Fibroblast of lung (primary cell): ENCODE results near the gene DNER. TPM values are rescaled to one million over a fixed set of nuclear protein-coding genes. Genes with fewer than 3 reads are reported as not detected.

ENCODE experiments used
- DNase-seq, 2 donors: peaks; one replicate each; pipeline versions ENCODE4 v3.0.0 to v3.0.0-alpha.2; 2010; ENCODE audit warnings: low read depth in 2 of 2
- H2AFZ ChIP-seq: 2 replicates; pipeline ENCODE4 v1.5.1; 2012; ENCODE audit warnings: low read length, control low read depth, inconsistent platforms
- H3K27ac ChIP-seq: 2 replicates; pipeline ENCODE4 v1.5.1; 2011; ENCODE audit warnings: low read length, control low read depth; ENCODE audit not compliant: insufficient read depth
- H3K27me3 ChIP-seq: 2 replicates; pipeline ENCODE4 v1.5.1; 2011; ENCODE audit warnings: mild to moderate bottlenecking, low read length; ENCODE audit not compliant: control insufficient read depth, insufficient read depth
- H3K36me3 ChIP-seq: 2 replicates; pipeline ENCODE4 v1.5.1; 2011; ENCODE audit warnings: low read length; ENCODE audit not compliant: control insufficient read depth, insufficient read depth
- H3K4me1 ChIP-seq: 2 replicates; pipeline ENCODE4 v1.5.1; 2011; ENCODE audit warnings: low read length; ENCODE audit not compliant: control insufficient read depth, insufficient read depth; ENCODE audit errors: extremely low read depth
- H3K4me2 ChIP-seq: 2 replicates; pipeline ENCODE4 v1.5.1; 2011; ENCODE audit warnings: low read length, control low read depth; ENCODE audit not compliant: insufficient read depth; ENCODE audit errors: extremely low read depth
- H3K4me3 ChIP-seq, 4 experiments: fragments of 200-600 bp in 1 of 4; sonication (generic) in 1 of 4; replicated peaks in 1 of 4; 2 replicates each; pipeline ENCODE4 v1.5.1; 2011 to 2016; ENCODE audit warnings: low read length in 4 of 4, low read depth in 3 of 4, mild to moderate bottlenecking in 3 of 4, control low read depth in 2 of 4, inconsistent platforms in 1 of 4, mixed read lengths in 1 of 4; ENCODE audit not compliant: insufficient read depth in 1 of 4; ENCODE audit errors: control extremely low read depth in 1 of 4
- H3K79me2 ChIP-seq: 2 replicates; pipeline ENCODE4 v1.5.1; 2012; ENCODE audit warnings: mild to moderate bottlenecking, low read length, inconsistent platforms; ENCODE audit not compliant: control insufficient read depth, insufficient read depth
- H3K9ac ChIP-seq: 2 replicates; pipeline ENCODE4 v1.5.1; 2011; ENCODE audit warnings: mild to moderate bottlenecking, low read length, control low read depth; ENCODE audit not compliant: insufficient read depth
- H3K9me3 ChIP-seq: 2 replicates; pipeline ENCODE4 v1.5.1; 2012; ENCODE audit warnings: low read depth, low read length; ENCODE audit not compliant: control insufficient read depth, insufficient read depth
- H4K20me1 ChIP-seq: 2 replicates; pipeline ENCODE4 v1.5.1; 2011; ENCODE audit warnings: low read length; ENCODE audit not compliant: control insufficient read depth, insufficient read depth; ENCODE audit errors: extremely low read depth
- EZH2 ChIP-seq: IDR thresholded peaks from 2 replicates; pipeline ENCODE4 v1.5.1; 2012; ENCODE audit warnings: low read length, control low read depth, mild to moderate bottlenecking; ENCODE audit errors: missing control alignments
- polyA plus RNA-seq, 2 donors: library from polyadenylated mRNA; depleted of rRNA in 1 of 2; stranded (reverse) in 1 of 2; unstranded in 1 of 2; fragments of >200 nt; gene quantifications; 2 replicates each; pipeline ENCODE4 v1.2.1, GENCODE V29; 2011 to 2012; ENCODE audit warnings: missing spikeins in 1 of 2
- total RNA-seq: library from RNA; depleted of rRNA; stranded (reverse); fragments of >200 nt; gene quantifications from 2 replicates; pipeline ENCODE4 v1.2.1, GENCODE V29; 2014
- TF ChIP-seq, protein P1 (sequence below), 2 donors: IDR thresholded peaks in 1 of 2; conservative IDR thresholded peaks in 1 of 2; 1 replicate in 1 of 2; 2 replicates in 1 of 2; pipeline ENCODE4 v1.5.1; 2011 to 2012; ENCODE audit warnings: low read length in 2 of 2, control low read depth in 1 of 2, inconsistent platforms in 1 of 2, low read depth in 1 of 2, mild to moderate bottlenecking in 1 of 2

DNER gene
- total and polyA plus RNA-seq, 2 donors (not counting 1 experiment from before 2014, with no cell fraction given): 0.33 to 0.43 TPM

DNA sequence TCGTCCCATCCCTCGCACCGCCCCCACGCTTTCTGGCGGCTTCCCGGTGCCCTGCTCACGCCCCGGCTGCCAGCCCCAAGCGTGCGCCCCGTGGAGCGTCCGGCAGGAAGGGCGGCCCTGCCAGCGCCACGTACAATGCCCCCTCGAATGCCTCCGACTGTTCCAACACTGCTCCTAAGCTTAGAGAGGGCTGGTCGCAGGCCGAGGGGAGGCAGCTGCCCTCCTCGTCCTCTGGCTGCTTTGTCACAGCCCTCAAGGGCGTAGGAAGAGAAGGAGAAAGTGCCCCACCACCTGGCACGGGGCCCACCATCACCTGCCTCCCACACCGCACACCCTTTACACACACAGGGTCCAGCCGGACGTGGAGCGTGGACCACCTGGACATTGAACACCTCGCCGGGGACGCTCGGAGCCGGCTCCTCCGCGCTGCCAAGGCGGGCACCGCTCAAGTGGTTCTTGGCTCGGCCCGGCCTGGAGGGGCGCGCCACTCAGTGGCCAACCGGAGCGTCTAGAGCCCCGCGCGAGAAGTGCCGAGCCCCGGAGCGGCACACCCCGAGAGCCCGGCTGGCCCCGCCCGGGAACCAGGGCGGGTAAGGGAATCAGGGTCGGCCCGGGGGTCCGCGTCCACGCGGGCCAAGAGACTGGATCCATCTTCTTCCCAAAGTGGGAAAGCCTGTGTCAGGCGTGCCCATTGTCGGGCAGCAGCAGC lies 830 bp downstream of the DNER start:
- DNase-seq: no peak
- Histone ChIP-seq H3K9me3 (no peaks in the 10 kb centered on the region), H3K9ac (no peak overlapping the region), H3K79me2 (no peaks in the 10 kb centered on the region), H2AFZ (no peak overlapping the region), H3K36me3 (no peaks in the 10 kb centered on the region), H3K4me3 (peak overlapping the region; percentile 22 to 43 (median 30)), H4K20me1 (no peaks in the 10 kb centered on the region), H3K27me3 (peaks cover 22% of the 10 kb centered on the region), H3K4me2 (peak overlapping the region; percentile 78), H3K27ac (no peak overlapping the region), H3K4me1 (no peaks in the 10 kb centered on the region)
- TF ChIP-seq EZH2: peak; percentile 85
- TF ChIP-seq, protein P1, sequence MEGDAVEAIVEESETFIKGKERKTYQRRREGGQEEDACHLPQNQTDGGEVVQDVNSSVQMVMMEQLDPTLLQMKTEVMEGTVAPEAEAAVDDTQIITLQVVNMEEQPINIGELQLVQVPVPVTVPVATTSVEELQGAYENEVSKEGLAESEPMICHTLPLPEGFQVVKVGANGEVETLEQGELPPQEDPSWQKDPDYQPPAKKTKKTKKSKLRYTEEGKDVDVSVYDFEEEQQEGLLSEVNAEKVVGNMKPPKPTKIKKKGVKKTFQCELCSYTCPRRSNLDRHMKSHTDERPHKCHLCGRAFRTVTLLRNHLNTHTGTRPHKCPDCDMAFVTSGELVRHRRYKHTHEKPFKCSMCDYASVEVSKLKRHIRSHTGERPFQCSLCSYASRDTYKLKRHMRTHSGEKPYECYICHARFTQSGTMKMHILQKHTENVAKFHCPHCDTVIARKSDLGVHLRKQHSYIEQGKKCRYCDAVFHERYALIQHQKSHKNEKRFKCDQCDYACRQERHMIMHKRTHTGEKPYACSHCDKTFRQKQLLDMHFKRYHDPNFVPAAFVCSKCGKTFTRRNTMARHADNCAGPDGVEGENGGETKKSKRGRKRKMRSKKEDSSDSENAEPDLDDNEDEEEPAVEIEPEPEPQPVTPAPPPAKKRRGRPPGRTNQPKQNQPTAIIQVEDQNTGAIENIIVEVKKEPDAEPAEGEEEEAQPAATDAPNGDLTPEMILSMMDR (conservative IDR thresholded peaks at IDR 0.05 in 1 of 2, IDR thresholded peaks at IDR 0.05 in 1 of 2; ENCODE audit: low read depth in 1 of 2, low read length in 2 of 2): no peak

DNA sequence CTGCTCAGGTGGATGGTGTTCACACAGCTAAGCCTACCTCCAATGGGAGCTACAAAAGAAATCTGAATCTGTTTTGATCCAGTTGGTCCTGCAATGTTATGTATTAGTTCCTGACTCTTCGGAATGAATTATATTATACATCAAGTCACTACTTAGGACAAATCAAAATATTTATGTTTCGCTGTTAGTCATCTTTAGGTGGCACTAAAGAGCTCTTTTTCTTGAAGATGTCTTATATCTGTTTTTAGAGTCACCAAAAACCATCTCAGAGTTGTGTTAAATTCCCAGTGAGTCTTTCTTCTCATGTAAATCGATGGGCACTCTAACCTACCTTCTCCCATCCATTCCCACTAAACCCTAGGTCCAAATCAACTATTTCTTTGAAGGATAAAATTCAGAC lies 2.2 kb downstream of the DNER start:
- H3K27me3 ChIP-seq: peaks cover 22% of the 10 kb centered on the region
- H3K79me2 ChIP-seq: no peaks in the 10 kb centered on the region
- no peak overlapping the region for H3K4me2 ChIP-seq
- no peak overlapping the region for H3K27ac ChIP-seq
- no peak overlapping the region for H3K9ac ChIP-seq
- no peaks in the 10 kb centered on the region for H3K36me3 ChIP-seq
- H3K4me1 ChIP-seq: no peaks in the 10 kb centered on the region
- H4K20me1 ChIP-seq: no peaks in the 10 kb centered on the region
- TF ChIP-seq, protein P1 (conservative IDR thresholded peaks at IDR 0.05 in 1 of 2, IDR thresholded peaks at IDR 0.05 in 1 of 2; ENCODE audit: low read depth in 1 of 2, low read length in 2 of 2): peak in 1 of 2 donors; percentile 23
- TF ChIP-seq EZH2: no peak
- H3K4me3 ChIP-seq: no peak overlapping the region
- H2AFZ ChIP-seq: no peak overlapping the region
- no peaks in the 10 kb centered on the region for H3K9me3 ChIP-seq
- DNase-seq: peak in 1 of 2 donors; percentile 40

DNA sequence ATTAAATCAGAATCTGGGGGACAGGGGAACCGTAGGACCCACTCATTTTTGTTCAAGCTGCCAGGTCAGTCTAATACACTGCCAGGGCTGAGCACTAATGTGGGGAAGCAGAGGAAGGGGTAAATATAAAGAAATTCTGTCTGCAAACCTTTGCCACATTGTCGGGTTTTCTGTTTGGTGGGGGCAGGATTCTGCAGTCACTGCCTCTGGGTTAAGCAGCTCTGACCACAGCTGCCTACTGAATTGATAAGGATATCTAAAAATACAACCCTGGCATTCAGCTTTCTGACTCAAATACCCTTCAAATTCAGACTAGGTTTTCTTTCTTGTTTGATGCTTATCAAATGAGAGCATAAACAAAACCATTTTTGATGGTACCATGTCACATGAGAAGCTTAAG lies 6.0 kb downstream of the DNER start:
- H3K4me1 ChIP-seq: no peaks in the 10 kb centered on the region
- no peak overlapping the region for H3K4me2 ChIP-seq
- no peak overlapping the region for H2AFZ ChIP-seq
- no peaks in the 10 kb centered on the region for H4K20me1 ChIP-seq
- DNase-seq: no peak
- H3K4me3 ChIP-seq: no peak overlapping the region
- no peak overlapping the region for H3K9ac ChIP-seq
- no peaks in the 10 kb centered on the region for H3K79me2 ChIP-seq
- no peaks in the 10 kb centered on the region for H3K36me3 ChIP-seq
- TF ChIP-seq, protein P1 (conservative IDR thresholded peaks at IDR 0.05 in 1 of 2, IDR thresholded peaks at IDR 0.05 in 1 of 2; ENCODE audit: low read depth in 1 of 2, low read length in 2 of 2): no peak
- TF ChIP-seq EZH2: no peak
- no peak overlapping the region for H3K27ac ChIP-seq
- no peaks in the 10 kb centered on the region for H3K9me3 ChIP-seq
- peaks cover 9% of the 10 kb centered on the region for H3K27me3 ChIP-seq
